ENCODE data around the gene KCMF1.

KCMF1 gene

GRCh38 chr2:85034158-85034557 lies 63.2 kb downstream of the KCMF1 start:
- H3F3A ChIP-seq (ENCODE audit: control insufficient read depth, insufficient read depth): no peaks in the 10 kb centered on the region
- H4K20me1 ChIP-seq (ENCODE audit: control insufficient read depth, insufficient read depth, low read depth, low read length): 0 out of 2 replicates have a peak, but pooled peaks cover 2% of the 10 kb centered on the region
- H3K27me3 ChIP-seq (ENCODE audit: control insufficient read depth, low read length): no peaks in the 10 kb centered on the region
- H3K4me1 ChIP-seq (ENCODE audit: control insufficient read depth, low read length): no peaks in the 10 kb centered on the region
- peaks cover 34% of the 10 kb centered on the region for H3K79me2 ChIP-seq (ENCODE audit: control insufficient read depth, low read length)
- H3K4me2 ChIP-seq (ENCODE audit: low read length): no peak overlapping the region
- H3K27ac ChIP-seq (ENCODE audit: low read depth, low read length): no peak overlapping the region
- no peak overlapping the region for H3K4me3 ChIP-seq (ENCODE audit: low read length)
- TF ChIP-seq EZH2phosphoT487 (IDR thresholded peaks at IDR 0.05; ENCODE audit: borderline replicate concordance, low read length) (no peak), CTCF (IDR thresholded peaks at IDR 0.05; ENCODE audit: low read depth, low read length, poor library complexity, severe bottlenecking) (no peak)
- H3K9me3 ChIP-seq (ENCODE audit: control insufficient read depth, insufficient read depth, low read length): no peaks in the 10 kb centered on the region
- peaks cover 62% of the 10 kb centered on the region for H3K36me3 ChIP-seq (ENCODE audit: control insufficient read depth, low read length)
- no peaks in the 10 kb centered on the region for H3K9me2 ChIP-seq (replicated peaks; ENCODE audit: control insufficient read depth, low read length)

GRCh38 chr2:85037622-85038021 lies 66.7 kb downstream of the KCMF1 start:
- TF ChIP-seq EZH2phosphoT487 (IDR thresholded peaks at IDR 0.05; ENCODE audit: borderline replicate concordance, low read length) (no peak), CTCF (IDR thresholded peaks at IDR 0.05; ENCODE audit: low read depth, low read length, poor library complexity, severe bottlenecking) (no peak)
- Histone ChIP-seq H3K9me2 (replicated peaks; ENCODE audit: control insufficient read depth, low read length) (no peaks in the 10 kb centered on the region), H3K79me2 (ENCODE audit: control insufficient read depth, low read length) (peaks cover 23% of the 10 kb centered on the region), H3K27me3 (ENCODE audit: control insufficient read depth, low read length) (no peaks in the 10 kb centered on the region), H3K4me1 (ENCODE audit: control insufficient read depth, low read length) (no peaks in the 10 kb centered on the region), H3K4me2 (ENCODE audit: low read length) (no peak overlapping the region), H3K27ac (ENCODE audit: low read depth, low read length) (no peak overlapping the region), H3K36me3 (ENCODE audit: control insufficient read depth, low read length) (peaks cover 66% of the 10 kb centered on the region), H4K20me1 (ENCODE audit: control insufficient read depth, insufficient read depth, low read depth, low read length) (0 out of 2 replicates have a peak, but pooled peaks cover 5% of the 10 kb centered on the region), H3K9me3 (ENCODE audit: control insufficient read depth, insufficient read depth, low read length) (no peaks in the 10 kb centered on the region), H3K4me3 (ENCODE audit: low read length) (no peak overlapping the region), H3F3A (ENCODE audit: control insufficient read depth, insufficient read depth) (no peaks in the 10 kb centered on the region)

GRCh38 chr2:85042330-85042729 lies 71.4 kb downstream of the KCMF1 start:
- no peaks in the 10 kb centered on the region for H3K4me1 ChIP-seq (ENCODE audit: control insufficient read depth, low read length)
- peaks cover 73% of the 10 kb centered on the region for H3K36me3 ChIP-seq (ENCODE audit: control insufficient read depth, low read length)
- no peak overlapping the region for H3K4me3 ChIP-seq (ENCODE audit: low read length)
- no peaks in the 10 kb centered on the region for H3K9me3 ChIP-seq (ENCODE audit: control insufficient read depth, insufficient read depth, low read length)
- H4K20me1 ChIP-seq (ENCODE audit: control insufficient read depth, insufficient read depth, low read depth, low read length): 0 out of 2 replicates have a peak, but pooled peaks cover 3% of the 10 kb centered on the region
- H3K4me2 ChIP-seq (ENCODE audit: low read length): no peak overlapping the region
- H3K79me2 ChIP-seq (ENCODE audit: control insufficient read depth, low read length): peaks cover 12% of the 10 kb centered on the region
- H3K27me3 ChIP-seq (ENCODE audit: control insufficient read depth, low read length): no peaks in the 10 kb centered on the region
- H3K27ac ChIP-seq (ENCODE audit: low read depth, low read length): no peak overlapping the region
- H3K9me2 ChIP-seq (replicated peaks; ENCODE audit: control insufficient read depth, low read length): no peaks in the 10 kb centered on the region
- TF ChIP-seq CTCF (IDR thresholded peaks at IDR 0.05; ENCODE audit: low read depth, low read length, poor library complexity, severe bottlenecking): no peak
- no peak for TF ChIP-seq EZH2phosphoT487 (IDR thresholded peaks at IDR 0.05; ENCODE audit: borderline replicate concordance, low read length)
- H3F3A ChIP-seq (ENCODE audit: control insufficient read depth, insufficient read depth): no peaks in the 10 kb centered on the region
